Gastroesophageal sphincter (tissue), 3 donors: ENCODE data around the gene SERPINA1.

ENCODE experiments used
- POLR2A ChIP-seq, 2 donors: fragments of 450-650 bp; IDR thresholded peaks; one replicate each; pipeline ENCODE4 v1.6.1; 2017; ENCODE audit warnings: antibody characterized with exemption in 2 of 2, mild to moderate bottlenecking in 2 of 2, moderate library complexity in 1 of 2
- TF ChIP-seq, protein P1 (sequence below), 4 experiments: fragments of 200-600 bp in 2 of 4; fragments of 450-650 bp in 2 of 4; sonication (generic) in 1 of 4; IDR thresholded peaks; one replicate each; pipeline ENCODE4 v1.5.1; 2017 to 2019; ENCODE audit warnings: antibody characterized with exemption in 4 of 4, mild to moderate bottlenecking in 2 of 4, moderate library complexity in 2 of 4

DNA sequence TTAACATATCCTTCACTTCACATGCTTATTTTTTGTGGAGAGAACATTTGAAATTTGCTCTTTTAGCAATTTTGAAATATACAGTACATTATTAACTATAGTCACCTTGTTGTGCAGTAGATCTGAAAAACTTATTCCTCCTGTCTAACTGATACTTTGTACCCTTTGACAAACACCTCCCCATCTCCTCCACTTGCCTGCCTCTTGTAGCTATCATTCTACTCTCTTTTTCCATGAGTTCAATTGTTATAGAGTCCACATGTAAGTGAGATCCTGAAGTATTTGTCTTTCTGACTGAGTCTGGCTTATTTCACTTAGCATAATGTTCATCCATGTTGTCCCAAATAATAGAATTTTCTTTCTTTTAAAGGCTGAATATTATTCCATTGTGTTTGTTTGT, 55.8 kb downstream of the SERPINA1 start:
- TF ChIP-seq POLR2A (IDR thresholded peaks at IDR 0.05) = no peak
- TF ChIP-seq, protein P1, sequence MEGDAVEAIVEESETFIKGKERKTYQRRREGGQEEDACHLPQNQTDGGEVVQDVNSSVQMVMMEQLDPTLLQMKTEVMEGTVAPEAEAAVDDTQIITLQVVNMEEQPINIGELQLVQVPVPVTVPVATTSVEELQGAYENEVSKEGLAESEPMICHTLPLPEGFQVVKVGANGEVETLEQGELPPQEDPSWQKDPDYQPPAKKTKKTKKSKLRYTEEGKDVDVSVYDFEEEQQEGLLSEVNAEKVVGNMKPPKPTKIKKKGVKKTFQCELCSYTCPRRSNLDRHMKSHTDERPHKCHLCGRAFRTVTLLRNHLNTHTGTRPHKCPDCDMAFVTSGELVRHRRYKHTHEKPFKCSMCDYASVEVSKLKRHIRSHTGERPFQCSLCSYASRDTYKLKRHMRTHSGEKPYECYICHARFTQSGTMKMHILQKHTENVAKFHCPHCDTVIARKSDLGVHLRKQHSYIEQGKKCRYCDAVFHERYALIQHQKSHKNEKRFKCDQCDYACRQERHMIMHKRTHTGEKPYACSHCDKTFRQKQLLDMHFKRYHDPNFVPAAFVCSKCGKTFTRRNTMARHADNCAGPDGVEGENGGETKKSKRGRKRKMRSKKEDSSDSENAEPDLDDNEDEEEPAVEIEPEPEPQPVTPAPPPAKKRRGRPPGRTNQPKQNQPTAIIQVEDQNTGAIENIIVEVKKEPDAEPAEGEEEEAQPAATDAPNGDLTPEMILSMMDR (IDR thresholded peaks at IDR 0.05) = no peak
